Gastrocnemius medialis (tissue), 4 donors: Measurements from ENCODE around the gene RPL21. TPM values are rescaled to one million over a fixed set of nuclear protein-coding genes. Genes with fewer than 3 reads are reported as not detected.
A peak's percentile ranks its signal among the peaks of the same experiment; 100 is the strongest.

Experiments used
- ATAC-seq, 2 donors: fragments of 150-250 bp; one replicate each; pipeline ENCODE4 v1.9.1; 2016
- DNase-seq, 2 donors: peaks; one replicate each; pipeline ENCODE4 v3.0.0-alpha.2; 2019
- H3K27ac ChIP-seq, 4 donors: fragments of 200-600 bp; sonication (generic); 1 replicate in 1 of 4; 2 replicates in 3 of 4; pipeline ENCODE4 v1.5.1; 2016 to 2018; ENCODE audit warnings: mild to moderate bottlenecking in 2 of 4, moderate library complexity in 1 of 4
- H3K27me3 ChIP-seq, 3 donors: fragments of 200-600 bp; sonication (generic) in 2 of 3; 1 replicate in 1 of 3; 2 replicates in 2 of 3; pipeline versions ENCODE4 v1.5.1 to v1.6.0; 2016 to 2019; ENCODE audit warnings: mild to moderate bottlenecking in 1 of 3, moderate library complexity in 1 of 3
- H3K36me3 ChIP-seq, 2 donors: fragments of 200-600 bp; sonication (generic) in 1 of 2; one replicate each; pipeline ENCODE4 v1.5.1; 2017 to 2018
- H3K4me1 ChIP-seq, 2 donors: fragments of 200-600 bp; sonication (generic) in 1 of 2; one replicate each; pipeline ENCODE4 v1.5.1; 2016 to 2017; ENCODE audit warnings: mild to moderate bottlenecking in 2 of 2
- H3K4me3 ChIP-seq, 4 donors: fragments of 200-600 bp; sonication (generic) in 3 of 4; 1 replicate in 1 of 4; 2 replicates in 3 of 4; pipeline ENCODE4 v1.5.1; 2016 to 2019; ENCODE audit warnings: mild to moderate bottlenecking in 2 of 4
- H3K9me3 ChIP-seq, 3 donors: fragments of 200-600 bp; sonication (generic) in 2 of 3; 1 replicate in 1 of 3; 2 replicates in 2 of 3; pipeline ENCODE4 v1.5.1; 2016 to 2019
- CTCF ChIP-seq, 5 experiments: fragments of 450-650 bp in 3 of 5; fragments of 200-600 bp in 2 of 5; sonication (generic) in 2 of 5; IDR thresholded peaks in 4 of 5; conservative IDR thresholded peaks in 1 of 5; 1 replicate in 4 of 5; 2 replicates in 1 of 5; pipeline ENCODE4 v1.5.1; 2016 to 2019; ENCODE audit warnings: antibody characterized with exemption in 5 of 5, mild to moderate bottlenecking in 3 of 5, moderate library complexity in 3 of 5
- POLR2A ChIP-seq, 2 donors: fragments of 450-650 bp; IDR thresholded peaks; one replicate each; pipeline ENCODE4 v1.6.1; 2017; ENCODE audit warnings: antibody characterized with exemption in 2 of 2, mild to moderate bottlenecking in 2 of 2, moderate library complexity in 2 of 2
- in situ Hi-C, 4 donors: fragments of 200-750 bp; cut with MboI; loops; one replicate each; pipeline versions ENCODE4 v1.15.0 to v1.8.0; 2017; ENCODE audit warnings: low sequenced_read_pairs in 4 of 4
- intact Hi-C: fragments of 100-400 bp; cut with DNase I; formaldehyde crosslinking; loops from one replicate; pipeline ENCODE4 v1.15.1; 2023; ENCODE audit warnings: low total_unique reads
- total RNA-seq, 4 donors: library from RNA; depleted of rRNA; stranded (reverse); fragments of >200 nt; gene quantifications; one replicate each; pipeline versions ENCODE4 v1.1.0 to v1.2.3, GENCODE V29; 2016

The RPL21 gene
- total RNA-seq, 4 donors from 2014 or later: 774 to 913 (median 796) TPM

GRCh38 chr13:27233964-27234363 is 17.4 kb upstream of the RPL21 start:
- Histone ChIP-seq H3K4me1 (no peaks in the 10 kb centered on the region), H3K27ac (no peak overlapping the region), H3K9me3 (no peaks in the 10 kb centered on the region), H3K36me3 (no peaks in the 10 kb centered on the region), H3K27me3 (no peaks in the 10 kb centered on the region), H3K4me3 (no peak overlapping the region)
- intact Hi-C loops: no loop called here
- DNase-seq (no peak), ATAC-seq (no peak)
- in situ Hi-C loops: no loop called here
- TF ChIP-seq POLR2A (IDR thresholded peaks at IDR 0.05): no peak
- TF ChIP-seq CTCF (IDR thresholded peaks at IDR 0.05 in 4 of 5, conservative IDR thresholded peaks at IDR 0.05 in 1 of 5): no peak

- Histone ChIP-seq H3K4me3 (no peak overlapping the region), H3K27ac (no peak overlapping the region), H3K9me3 (no peaks in the 10 kb centered on the region), H3K36me3 (no peaks in the 10 kb centered on the region), H3K27me3 (no peaks in the 10 kb centered on the region), H3K4me1 (no peaks in the 10 kb centered on the region)
- no peak for DNase-seq
- intact Hi-C loops: no loop called here
- TF ChIP-seq POLR2A (IDR thresholded peaks at IDR 0.05) (no peak), CTCF (IDR thresholded peaks at IDR 0.05 in 4 of 5, conservative IDR thresholded peaks at IDR 0.05 in 1 of 5) (no peak)
- in situ Hi-C loops: no loop called here
- no peak for ATAC-seq
These were observed 14.9 kb upstream of the RPL21 start for GRCh38 chr13:27236478-27236877.

DNA sequence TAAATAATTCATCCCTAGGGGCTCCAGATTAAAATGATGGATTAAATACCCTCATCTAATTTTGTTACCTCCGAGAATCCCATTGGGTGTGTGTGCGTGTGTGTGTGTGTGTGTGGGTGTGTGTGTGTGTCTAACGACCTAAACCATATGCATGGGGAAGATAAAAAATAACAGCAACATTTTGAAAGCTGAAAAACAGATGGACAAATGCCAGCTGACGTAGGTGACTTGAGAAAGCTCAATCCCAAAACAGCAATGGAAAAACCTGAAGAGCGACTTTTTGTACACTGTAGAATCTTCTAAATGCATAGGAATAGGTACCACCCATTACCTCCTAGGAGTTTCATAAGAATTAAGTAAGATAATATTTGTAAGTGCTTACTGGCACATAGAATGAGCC is 8.7 kb upstream of the RPL21 start:
- no peaks in the 10 kb centered on the region for H3K27me3 ChIP-seq
- no peaks in the 10 kb centered on the region for H3K4me1 ChIP-seq
- H3K36me3 ChIP-seq: peaks cover 0 to 7% of the 10 kb centered on the region in 2 donors
- no peak overlapping the region for H3K4me3 ChIP-seq
- no peaks in the 10 kb centered on the region for H3K9me3 ChIP-seq
- no peak for TF ChIP-seq CTCF (IDR thresholded peaks at IDR 0.05 in 4 of 5, conservative IDR thresholded peaks at IDR 0.05 in 1 of 5)
- no peak for TF ChIP-seq POLR2A (IDR thresholded peaks at IDR 0.05)
- ATAC-seq (no peak), DNase-seq (no peak)
- intact Hi-C loops: no loop called here
- in situ Hi-C loops: no loop called here
- H3K27ac ChIP-seq: no peak overlapping the region

DNA sequence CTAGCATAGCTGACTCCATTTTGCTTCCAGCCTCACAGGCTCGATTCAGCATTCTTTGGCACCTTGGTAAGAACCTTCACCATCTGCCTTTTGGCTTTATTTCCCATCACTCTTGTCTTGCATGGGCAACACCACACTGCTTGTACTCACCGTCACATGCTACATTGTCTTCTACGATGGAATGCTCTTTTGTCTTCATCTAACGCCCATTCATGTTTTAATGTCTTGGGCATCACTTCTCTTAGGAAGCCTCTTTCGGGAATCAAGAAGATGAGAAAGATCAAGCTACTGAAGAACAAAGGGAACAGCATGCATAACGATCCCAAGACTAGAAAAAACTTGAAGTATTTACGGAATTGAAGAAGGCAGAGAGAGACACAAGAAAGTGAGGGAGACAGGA is 5.7 kb upstream of the RPL21 start:
- no peak overlapping the region for H3K27ac ChIP-seq
- TF ChIP-seq POLR2A (IDR thresholded peaks at IDR 0.05) (no peak), CTCF (IDR thresholded peaks at IDR 0.05 in 4 of 5, conservative IDR thresholded peaks at IDR 0.05 in 1 of 5) (no peak)
- no peaks in the 10 kb centered on the region for H3K27me3 ChIP-seq
- ATAC-seq (no peak), DNase-seq (no peak)
- peaks cover 0 to 7% of the 10 kb centered on the region in 2 donors for H3K36me3 ChIP-seq
- in situ Hi-C loops: no loop called here
- intact Hi-C loops: no loop called here
- no peaks in the 10 kb centered on the region for H3K9me3 ChIP-seq
- peaks cover 0 to 9% of the 10 kb centered on the region in 2 donors for H3K4me1 ChIP-seq
- H3K4me3 ChIP-seq: no peak overlapping the region

DNA sequence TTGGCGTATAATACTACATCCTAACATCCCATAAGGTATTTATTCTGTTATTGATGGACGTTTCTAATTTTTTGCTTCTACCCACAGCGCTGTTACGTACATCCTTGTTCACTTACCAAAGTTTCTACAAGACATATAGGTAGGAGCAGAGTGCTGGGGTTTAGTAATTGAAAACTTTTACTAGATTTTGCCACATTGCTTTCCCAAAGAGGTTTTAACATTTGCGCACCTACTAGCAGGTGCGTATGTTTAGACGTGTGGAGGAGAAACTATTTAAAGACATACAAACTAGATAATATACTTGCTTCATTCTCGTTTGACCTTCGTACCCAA is 559 bp upstream of the RPL21 start:
- peak overlapping the region; percentile 90 to 99 (median 93) for H3K27ac ChIP-seq
- in situ Hi-C loops: loop anchor here (5.0 to 25.0 kb wide), 4 partner anchors 83 to 887 kb away; partner anchors contain the start of genes LNX2 (in 3 of the 4), POLR1D (in 3 of the 4) and PAN3 (in 1 of the 4)
- peaks cover 0 to 24% of the 10 kb centered on the region in 2 donors for H3K36me3 ChIP-seq
- H3K4me1 ChIP-seq: peaks cover 28 to 38% of the 10 kb centered on the region in 2 donors
- H3K9me3 ChIP-seq: no peaks in the 10 kb centered on the region
- TF ChIP-seq CTCF (IDR thresholded peaks at IDR 0.05 in 4 of 5, conservative IDR thresholded peaks at IDR 0.05 in 1 of 5) (no peak), POLR2A (IDR thresholded peaks at IDR 0.05) (no peak)
- ATAC-seq (peak in 1 of 2 donors; percentile 3), DNase-seq (no peak)
- intact Hi-C loops: loop anchor here (1.0 to 10.0 kb wide), 7 partner anchors 20 to 1404 kb away; partner anchors contain the start of genes GTF3A, LNX2, POLR1D and POMP
- H3K4me3 ChIP-seq: peak overlapping the region; percentile 83 to 99 (median 88)
- H3K27me3 ChIP-seq: no peaks in the 10 kb centered on the region
